Measurements from ENCODE around the gene SOWAHB. TPM values are rescaled to one million over a fixed set of nuclear protein-coding genes. Genes with fewer than 3 reads are reported as not detected.

Gene SOWAHB
- total and polyA plus RNA-seq, 2 of the 8 experiments (the other 6 are each of a cell fraction or from before 2014, with no cell fraction given) = 0.15 to 0.65 TPM

GRCh38 chr4:76879731-76880364, 18.1 kb downstream of the SOWAHB start:
- Histone ChIP-seq H2BK12ac (ENCODE audit: low read depth, low read length) (no peak overlapping the region), H3K18ac (ENCODE audit: extremely low read depth, low read length) (no peak overlapping the region), H3K9me3 (ENCODE audit: insufficient read depth in 2 of 2, low read depth in 1 of 2, low read length in 1 of 2) (no peaks in the 10 kb centered on the region), H4K5ac (ENCODE audit: insufficient read length, low read depth, low read length) (no peak overlapping the region), H3K56ac (replicated peaks; ENCODE audit: insufficient read length, low read depth, low read length) (no peak overlapping the region), H2BK20ac (ENCODE audit: low read length) (no peak overlapping the region), H3K4me2 (ENCODE audit: insufficient read depth in 1 of 2, low read depth in 2 of 2, low read length in 2 of 2) (no peak overlapping the region), H3K79me2 (ENCODE audit: control insufficient read depth in 1 of 2, insufficient read depth in 2 of 2, low read length in 2 of 2) (no peaks in the 10 kb centered on the region), H3K4ac (replicated peaks; ENCODE audit: insufficient read length, low read depth, low read length) (no peak overlapping the region), H3K23ac (ENCODE audit: insufficient read length) (no peak overlapping the region), H2AK5ac (ENCODE audit: low read depth, low read length) (no peak overlapping the region), H3K23me2 (ENCODE audit: low read depth, low read length) (no peaks in the 10 kb centered on the region), H2AFZ (ENCODE audit: low read length) (no peak overlapping the region), H3K27ac (ENCODE audit: low read depth, low read length) (no peak overlapping the region), H2BK5ac (ENCODE audit: low read depth, low read length) (no peak overlapping the region), H3K14ac (ENCODE audit: insufficient read length) (no peak overlapping the region), H3K79me1 (ENCODE audit: low read depth, low read length) (no peaks in the 10 kb centered on the region), H3K36me3 (ENCODE audit: control insufficient read depth in 2 of 4, insufficient read depth in 4 of 4, low read length in 3 of 4) (no peaks in the 10 kb centered on the region), H3K4me3 (ENCODE audit: extremely low read depth in 1 of 4, insufficient read depth in 2 of 4, low read depth in 3 of 4, low read length in 4 of 4) (no peak overlapping the region), H4K8ac (ENCODE audit: extremely low read depth, insufficient read depth, low read length) (no peak overlapping the region), H3K27me3 (replicated peaks in 1 of 4; ENCODE audit: control insufficient read depth in 3 of 4, extremely low read depth in 1 of 4, insufficient read depth in 3 of 4, low read length in 3 of 4) (no peaks in the 10 kb centered on the region), H3K9ac (replicated peaks in 1 of 4; ENCODE audit: extremely low read depth in 1 of 4, low read depth in 3 of 4, low read length in 3 of 4) (no peak overlapping the region), H4K20me1 (replicated peaks in 1 of 2; ENCODE audit: control insufficient read depth in 1 of 2, insufficient read depth in 2 of 2, low read length in 2 of 2) (no peaks in the 10 kb centered on the region), H3K4me1 (replicated peaks in 1 of 4; ENCODE audit: control insufficient read depth in 3 of 4, insufficient read depth in 4 of 4, low read length in 3 of 4) (peaks cover 0 to 4% (median 1%) of the 10 kb centered on the region in 4 experiments; a peak in 3 of 7 replicates), H2BK120ac (replicated peaks; ENCODE audit: low read depth, low read length) (no peak overlapping the region), H2BK15ac (ENCODE audit: low read length) (no peak overlapping the region), H4K91ac (replicated peaks; ENCODE audit: insufficient read length, low read length) (no peak overlapping the region)
- FAIRE-seq (no peak), DNase-seq (ENCODE audit: low read depth in 1 of 2, low spot score in 2 of 2) (no peak)
- ChIA-PET CTCF (ENCODE audit: partially characterized antibody) (interaction anchor here (0.6 to 1.8 kb wide), 6 partner anchors 12 to 324 kb away, joined by 3 to 6 read pairs (median 5); partner anchors contain the start of gene SOWAHB), POLR2A (ENCODE audit: partially characterized antibody) (no interaction called here)
- WGBS, 2 experiments (ENCODE audit: extremely low coverage in 1 of 2, insufficient coverage in 1 of 2, insufficient read length in 1 of 2, insufficient replicate concordance in 2 of 2, low coverage in 1 of 2, low lambda C conversion rate in 2 of 2, missing lambda C conversion rate in 1 of 2) = 86% methylated on average over 3 of the region's 3 CpGs; no CpG with 5 or more reads in 1 of the 2 experiments
- TF ChIP-seq GABPA (IDR thresholded peaks at IDR 0.05; ENCODE audit: borderline replicate concordance, insufficient read depth, low read length) = no peak
- no peak for TF ChIP-seq CTBP2 (IDR thresholded peaks at IDR 0.05; ENCODE audit: borderline replicate concordance, insufficient read depth, insufficient read length, low read length)
- no peak for TF ChIP-seq YY1 (IDR thresholded peaks at IDR 0.05; ENCODE audit: low read depth, low read length)
- no peak for TF ChIP-seq HDAC2 (IDR thresholded peaks at IDR 0.05; ENCODE audit: borderline replicate concordance in 1 of 2, low read depth in 2 of 2, low read length in 2 of 2)
- no peak for TF ChIP-seq RBBP5 (IDR thresholded peaks at IDR 0.05; ENCODE audit: borderline replicate concordance, low read depth, low read length)
- no peak for TF ChIP-seq TCF12 (IDR thresholded peaks at IDR 0.05; ENCODE audit: low read depth, low read length)
- no peak for TF ChIP-seq CBX5 (IDR thresholded peaks at IDR 0.05; ENCODE audit: low read depth, low read length)
- TF ChIP-seq KDM1A (IDR thresholded peaks at IDR 0.05; ENCODE audit: borderline replicate concordance, low read length) = no peak
- TF ChIP-seq JUN (IDR thresholded peaks at IDR 0.05; ENCODE audit: low read depth, low read length) = no peak
- TF ChIP-seq GTF2F1 (IDR thresholded peaks at IDR 0.05; ENCODE audit: borderline replicate concordance, low read depth, low read length) = no peak
- no peak for TF ChIP-seq JUND (IDR thresholded peaks at IDR 0.05; ENCODE audit: low read length)
- no peak for TF ChIP-seq RAD21 (IDR thresholded peaks at IDR 0.05 in 1 of 2, conservative IDR thresholded peaks at IDR 0.05 in 1 of 2; ENCODE audit: low read depth in 2 of 2, low read length in 2 of 2)
- no peak for TF ChIP-seq ASH2L (IDR thresholded peaks at IDR 0.05; ENCODE audit: low read length)

Data from H1 (cell line).